Fibroblast of lung (primary cell): ENCODE results near the gene POU2F2. TPM values are rescaled to one million over a fixed set of nuclear protein-coding genes. Genes with fewer than 3 reads are reported as not detected.

Experiments
- DNase-seq, 2 donors: peaks; one replicate each; pipeline versions ENCODE4 v3.0.0 to v3.0.0-alpha.2; 2010; ENCODE audit warnings: low read depth in 2 of 2
- H2AFZ ChIP-seq: 2 replicates; pipeline ENCODE4 v1.5.1; 2012; ENCODE audit warnings: low read length, control low read depth, inconsistent platforms
- H3K27ac ChIP-seq: 2 replicates; pipeline ENCODE4 v1.5.1; 2011; ENCODE audit warnings: low read length, control low read depth; ENCODE audit not compliant: insufficient read depth
- H3K27me3 ChIP-seq: 2 replicates; pipeline ENCODE4 v1.5.1; 2011; ENCODE audit warnings: mild to moderate bottlenecking, low read length; ENCODE audit not compliant: control insufficient read depth, insufficient read depth
- H3K36me3 ChIP-seq: 2 replicates; pipeline ENCODE4 v1.5.1; 2011; ENCODE audit warnings: low read length; ENCODE audit not compliant: control insufficient read depth, insufficient read depth
- H3K4me1 ChIP-seq: 2 replicates; pipeline ENCODE4 v1.5.1; 2011; ENCODE audit warnings: low read length; ENCODE audit not compliant: control insufficient read depth, insufficient read depth; ENCODE audit errors: extremely low read depth
- H3K4me2 ChIP-seq: 2 replicates; pipeline ENCODE4 v1.5.1; 2011; ENCODE audit warnings: low read length, control low read depth; ENCODE audit not compliant: insufficient read depth; ENCODE audit errors: extremely low read depth
- H3K4me3 ChIP-seq, 4 experiments: fragments of 200-600 bp in 1 of 4; sonication (generic) in 1 of 4; replicated peaks in 1 of 4; 2 replicates each; pipeline ENCODE4 v1.5.1; 2011 to 2016; ENCODE audit warnings: low read length in 4 of 4, low read depth in 3 of 4, mild to moderate bottlenecking in 3 of 4, control low read depth in 2 of 4, inconsistent platforms in 1 of 4, mixed read lengths in 1 of 4; ENCODE audit not compliant: insufficient read depth in 1 of 4; ENCODE audit errors: control extremely low read depth in 1 of 4
- H3K79me2 ChIP-seq: 2 replicates; pipeline ENCODE4 v1.5.1; 2012; ENCODE audit warnings: mild to moderate bottlenecking, low read length, inconsistent platforms; ENCODE audit not compliant: control insufficient read depth, insufficient read depth
- H3K9ac ChIP-seq: 2 replicates; pipeline ENCODE4 v1.5.1; 2011; ENCODE audit warnings: mild to moderate bottlenecking, low read length, control low read depth; ENCODE audit not compliant: insufficient read depth
- H3K9me3 ChIP-seq: 2 replicates; pipeline ENCODE4 v1.5.1; 2012; ENCODE audit warnings: low read depth, low read length; ENCODE audit not compliant: control insufficient read depth, insufficient read depth
- H4K20me1 ChIP-seq: 2 replicates; pipeline ENCODE4 v1.5.1; 2011; ENCODE audit warnings: low read length; ENCODE audit not compliant: control insufficient read depth, insufficient read depth; ENCODE audit errors: extremely low read depth
- EZH2 ChIP-seq: IDR thresholded peaks from 2 replicates; pipeline ENCODE4 v1.5.1; 2012; ENCODE audit warnings: low read length, control low read depth, mild to moderate bottlenecking; ENCODE audit errors: missing control alignments
- polyA plus RNA-seq, 2 donors: library from polyadenylated mRNA; depleted of rRNA in 1 of 2; stranded (reverse) in 1 of 2; unstranded in 1 of 2; fragments of >200 nt; gene quantifications; 2 replicates each; pipeline ENCODE4 v1.2.1, GENCODE V29; 2011 to 2012; ENCODE audit warnings: missing spikeins in 1 of 2
- total RNA-seq: library from RNA; depleted of rRNA; stranded (reverse); fragments of >200 nt; gene quantifications from 2 replicates; pipeline ENCODE4 v1.2.1, GENCODE V29; 2014
- TF ChIP-seq, protein P1 (sequence below), 2 donors: IDR thresholded peaks in 1 of 2; conservative IDR thresholded peaks in 1 of 2; 1 replicate in 1 of 2; 2 replicates in 1 of 2; pipeline ENCODE4 v1.5.1; 2011 to 2012; ENCODE audit warnings: low read length in 2 of 2, control low read depth in 1 of 2, inconsistent platforms in 1 of 2, low read depth in 1 of 2, mild to moderate bottlenecking in 1 of 2

Gene POU2F2
- total and polyA plus RNA-seq, 2 donors (not counting 1 experiment from before 2014, with no cell fraction given) = 0.17 to 0.31 TPM

DNA sequence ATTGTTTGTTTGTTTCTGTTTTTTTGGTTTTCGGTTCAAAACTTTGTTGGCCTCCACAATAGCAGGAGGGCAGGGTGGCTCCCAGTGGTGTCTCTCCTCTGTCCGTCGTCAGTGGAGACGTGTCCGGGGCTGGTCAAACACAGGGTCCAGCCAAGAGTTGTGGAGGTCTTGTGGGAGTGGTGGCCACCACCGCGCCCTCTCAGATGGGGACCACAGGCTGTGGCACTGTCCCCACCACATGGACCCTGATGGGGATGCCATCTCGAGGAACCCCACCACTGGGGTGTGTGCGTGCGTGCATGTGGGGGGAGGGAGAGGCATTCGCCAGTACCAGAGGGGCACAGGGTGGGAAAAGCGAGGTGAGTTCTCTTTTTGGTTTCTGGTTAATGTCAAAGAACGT is 42.5 kb downstream of the POU2F2 start:
- no peak for DNase-seq
- Histone ChIP-seq H3K4me2 (no peak overlapping the region), H2AFZ (no peak overlapping the region)

DNA sequence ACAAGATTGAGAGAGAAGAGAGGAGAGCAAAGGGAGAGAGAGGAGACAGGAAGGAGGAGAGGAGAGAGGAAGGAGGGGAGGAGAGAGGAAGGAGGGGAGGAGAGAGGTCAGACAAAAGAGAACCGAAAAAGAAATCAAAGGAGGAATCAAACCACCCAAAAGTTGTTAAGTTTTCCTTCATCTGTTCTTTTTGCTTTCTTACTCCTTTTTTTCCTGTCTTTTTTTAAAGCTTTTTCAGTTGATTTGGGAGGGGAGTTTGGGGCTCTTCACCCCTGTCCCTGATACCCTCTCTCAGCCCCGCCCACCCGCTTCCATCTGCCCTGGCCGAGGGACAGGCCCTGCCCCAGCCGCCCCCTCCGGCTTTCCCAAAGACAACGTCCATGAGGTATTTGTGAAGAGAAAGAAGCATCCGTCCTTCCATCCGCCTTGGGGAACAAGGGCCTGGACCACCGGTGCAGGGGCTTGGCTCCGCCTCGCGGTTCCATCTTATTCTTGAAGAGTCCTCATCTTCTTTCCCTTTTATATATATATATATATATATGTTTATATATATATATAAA is 43.0 kb downstream of the POU2F2 start:
- Histone ChIP-seq H3K79me2 (no peaks in the 10 kb centered on the region), H3K4me2 (peak overlapping the region; percentile 28), H3K9ac (no peak overlapping the region)

More for the DNA sequence above, 42.5 kb downstream of the POU2F2 start:
- Histone ChIP-seq H3K4me1 (peaks cover 9% of the 10 kb centered on the region), H3K9me3 (no peaks in the 10 kb centered on the region), H4K20me1 (no peaks in the 10 kb centered on the region), H3K27me3 (no peaks in the 10 kb centered on the region), H3K9ac (no peak overlapping the region), H3K27ac (no peak overlapping the region), H3K4me3 (no peak overlapping the region), H3K79me2 (no peaks in the 10 kb centered on the region), H3K36me3 (no peaks in the 10 kb centered on the region)
- TF ChIP-seq, protein P1, sequence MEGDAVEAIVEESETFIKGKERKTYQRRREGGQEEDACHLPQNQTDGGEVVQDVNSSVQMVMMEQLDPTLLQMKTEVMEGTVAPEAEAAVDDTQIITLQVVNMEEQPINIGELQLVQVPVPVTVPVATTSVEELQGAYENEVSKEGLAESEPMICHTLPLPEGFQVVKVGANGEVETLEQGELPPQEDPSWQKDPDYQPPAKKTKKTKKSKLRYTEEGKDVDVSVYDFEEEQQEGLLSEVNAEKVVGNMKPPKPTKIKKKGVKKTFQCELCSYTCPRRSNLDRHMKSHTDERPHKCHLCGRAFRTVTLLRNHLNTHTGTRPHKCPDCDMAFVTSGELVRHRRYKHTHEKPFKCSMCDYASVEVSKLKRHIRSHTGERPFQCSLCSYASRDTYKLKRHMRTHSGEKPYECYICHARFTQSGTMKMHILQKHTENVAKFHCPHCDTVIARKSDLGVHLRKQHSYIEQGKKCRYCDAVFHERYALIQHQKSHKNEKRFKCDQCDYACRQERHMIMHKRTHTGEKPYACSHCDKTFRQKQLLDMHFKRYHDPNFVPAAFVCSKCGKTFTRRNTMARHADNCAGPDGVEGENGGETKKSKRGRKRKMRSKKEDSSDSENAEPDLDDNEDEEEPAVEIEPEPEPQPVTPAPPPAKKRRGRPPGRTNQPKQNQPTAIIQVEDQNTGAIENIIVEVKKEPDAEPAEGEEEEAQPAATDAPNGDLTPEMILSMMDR (conservative IDR thresholded peaks at IDR 0.05 in 1 of 2, IDR thresholded peaks at IDR 0.05 in 1 of 2; ENCODE audit: low read depth in 1 of 2, low read length in 2 of 2) = no peak
- no peak for TF ChIP-seq EZH2

DNA sequence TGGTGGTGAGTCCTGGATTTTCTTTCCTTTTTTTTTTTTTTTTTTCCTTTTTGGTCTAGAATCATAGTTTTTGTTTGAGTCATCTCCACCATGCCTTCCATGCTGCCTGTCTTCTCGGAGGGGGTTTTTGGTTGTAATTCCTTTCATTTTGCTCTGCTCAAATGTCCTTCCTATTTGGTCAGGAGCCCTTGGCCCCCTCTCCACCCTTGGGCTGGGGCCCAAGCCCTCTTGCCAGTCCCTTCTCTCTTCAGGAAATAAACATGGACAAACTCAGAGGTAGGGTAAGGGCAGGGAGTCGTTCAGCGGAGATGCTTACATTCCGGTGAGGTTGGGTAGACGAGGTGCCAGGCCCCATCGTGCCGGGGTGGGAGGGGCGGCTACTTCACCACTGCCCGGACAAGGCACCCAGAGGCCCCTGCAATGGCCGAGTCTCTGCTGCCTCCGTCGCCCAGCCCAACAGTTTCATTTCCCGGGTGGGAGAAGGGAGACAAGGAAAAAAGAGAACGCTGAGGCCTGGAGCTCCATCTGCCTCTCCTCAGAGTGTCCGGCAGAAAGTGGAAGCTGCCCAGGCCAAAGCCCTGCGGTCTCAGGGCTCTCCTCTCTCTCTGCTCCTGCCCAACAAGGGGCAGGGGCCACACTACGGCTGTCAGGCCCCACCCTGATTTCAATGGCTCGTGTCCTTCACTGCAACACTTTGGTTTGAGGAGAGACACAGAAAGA is 43.6 kb downstream of the POU2F2 start:
- Histone ChIP-seq H3K4me1 (peaks cover 9% of the 10 kb centered on the region), H3K9me3 (no peaks in the 10 kb centered on the region), H3K36me3 (no peaks in the 10 kb centered on the region), H4K20me1 (no peaks in the 10 kb centered on the region), H2AFZ (peak overlapping the region; percentile 69), H3K27ac (peak overlapping the region; percentile 65), H3K4me3 (peak overlapping the region in 1 of 4 experiments; percentile 14), H3K79me2 (no peaks in the 10 kb centered on the region), H3K9ac (no peak overlapping the region), H3K4me2 (peak overlapping the region; percentile 28), H3K27me3 (no peaks in the 10 kb centered on the region)
- peak; percentile 59 to 83 for DNase-seq
- TF ChIP-seq, protein P1 (conservative IDR thresholded peaks at IDR 0.05 in 1 of 2, IDR thresholded peaks at IDR 0.05 in 1 of 2; ENCODE audit: low read depth in 1 of 2, low read length in 2 of 2) = no peak
- TF ChIP-seq EZH2 = no peak

More for the DNA sequence above, 43.0 kb downstream of the POU2F2 start:
- peak overlapping the region; percentile 69 for H2AFZ ChIP-seq
- H3K27me3 ChIP-seq = no peaks in the 10 kb centered on the region
- TF ChIP-seq EZH2 = no peak
- TF ChIP-seq, protein P1 (conservative IDR thresholded peaks at IDR 0.05 in 1 of 2, IDR thresholded peaks at IDR 0.05 in 1 of 2; ENCODE audit: low read depth in 1 of 2, low read length in 2 of 2) = no peak
- H3K36me3 ChIP-seq = no peaks in the 10 kb centered on the region
- H3K4me1 ChIP-seq = peaks cover 9% of the 10 kb centered on the region
- H3K27ac ChIP-seq = peak overlapping the region; percentile 65
- DNase-seq = no peak
- H4K20me1 ChIP-seq = no peaks in the 10 kb centered on the region
- no peaks in the 10 kb centered on the region for H3K9me3 ChIP-seq
- no peak overlapping the region for H3K4me3 ChIP-seq
